Type B pancreatic cell (in vitro differentiated cells): ENCODE measurements around the gene AFF3. TPM values are rescaled to one million over a fixed set of nuclear protein-coding genes. Genes with fewer than 3 reads are reported as not detected.

Source experiments
- DNase-seq: peaks from one replicate; pipeline ENCODE4 v3.0.0; 2021; ENCODE audit warnings: mixed read lengths; ENCODE audit not compliant: unreplicated experiment; ENCODE audit errors: extremely low spot score
- H3K27ac Mint-ChIP-seq: 2 replicates; pipeline ENCODE4 v1.8.0; 2021; ENCODE audit warnings: mild to moderate bottlenecking, mixed read lengths
- H3K27me3 Mint-ChIP-seq: 2 replicates; pipeline ENCODE4 v1.8.0; 2021; ENCODE audit warnings: mixed read lengths
- H3K36me3 Mint-ChIP-seq: 2 replicates; pipeline ENCODE4 v1.8.0; 2021; ENCODE audit warnings: mixed read lengths
- H3K4me1 Mint-ChIP-seq: one replicate; pipeline ENCODE4 v1.8.0; 2021; ENCODE audit warnings: mixed read lengths; ENCODE audit not compliant: unreplicated experiment
- H3K4me3 Mint-ChIP-seq: 2 replicates; pipeline ENCODE4 v1.8.0; 2021; ENCODE audit warnings: mild to moderate bottlenecking, mixed read lengths
- H3K9me3 Mint-ChIP-seq: 2 replicates; pipeline ENCODE4 v1.8.0; 2021; ENCODE audit warnings: mixed read lengths
- total RNA-seq: library from RNA; stranded (reverse); gene quantifications from 2 replicates; pipeline ENCODE4 v1.2.1, GENCODE V29; 2021; ENCODE audit warnings: low replicate concordance
- TF ChIP-seq, protein P1 (sequence below): fragments of 200-600 bp; sonication (generic); conservative IDR thresholded peaks from 2 replicates; pipeline ENCODE4 v1.5.0; 2021; ENCODE audit warnings: antibody characterized with exemption, mild to moderate bottlenecking

AFF3 gene
- total RNA-seq, 1 donor from 2014 or later: 29.2 TPM

- peaks cover 18% of the 10 kb centered on the region for H3K4me1 Mint-ChIP-seq
- no peaks in the 10 kb centered on the region for H3K36me3 Mint-ChIP-seq
- no peak overlapping the region for H3K4me3 Mint-ChIP-seq
- H3K9me3 Mint-ChIP-seq: no peaks in the 10 kb centered on the region
- TF ChIP-seq, protein P1, sequence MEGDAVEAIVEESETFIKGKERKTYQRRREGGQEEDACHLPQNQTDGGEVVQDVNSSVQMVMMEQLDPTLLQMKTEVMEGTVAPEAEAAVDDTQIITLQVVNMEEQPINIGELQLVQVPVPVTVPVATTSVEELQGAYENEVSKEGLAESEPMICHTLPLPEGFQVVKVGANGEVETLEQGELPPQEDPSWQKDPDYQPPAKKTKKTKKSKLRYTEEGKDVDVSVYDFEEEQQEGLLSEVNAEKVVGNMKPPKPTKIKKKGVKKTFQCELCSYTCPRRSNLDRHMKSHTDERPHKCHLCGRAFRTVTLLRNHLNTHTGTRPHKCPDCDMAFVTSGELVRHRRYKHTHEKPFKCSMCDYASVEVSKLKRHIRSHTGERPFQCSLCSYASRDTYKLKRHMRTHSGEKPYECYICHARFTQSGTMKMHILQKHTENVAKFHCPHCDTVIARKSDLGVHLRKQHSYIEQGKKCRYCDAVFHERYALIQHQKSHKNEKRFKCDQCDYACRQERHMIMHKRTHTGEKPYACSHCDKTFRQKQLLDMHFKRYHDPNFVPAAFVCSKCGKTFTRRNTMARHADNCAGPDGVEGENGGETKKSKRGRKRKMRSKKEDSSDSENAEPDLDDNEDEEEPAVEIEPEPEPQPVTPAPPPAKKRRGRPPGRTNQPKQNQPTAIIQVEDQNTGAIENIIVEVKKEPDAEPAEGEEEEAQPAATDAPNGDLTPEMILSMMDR: no peak
- peaks cover 15% of the 10 kb centered on the region for H3K27me3 Mint-ChIP-seq
- no peak overlapping the region for H3K27ac Mint-ChIP-seq
- DNase-seq: no peak
Observed at GRCh38 chr2:99875627-99876201, 266.7 kb downstream of the AFF3 start.

DNA sequence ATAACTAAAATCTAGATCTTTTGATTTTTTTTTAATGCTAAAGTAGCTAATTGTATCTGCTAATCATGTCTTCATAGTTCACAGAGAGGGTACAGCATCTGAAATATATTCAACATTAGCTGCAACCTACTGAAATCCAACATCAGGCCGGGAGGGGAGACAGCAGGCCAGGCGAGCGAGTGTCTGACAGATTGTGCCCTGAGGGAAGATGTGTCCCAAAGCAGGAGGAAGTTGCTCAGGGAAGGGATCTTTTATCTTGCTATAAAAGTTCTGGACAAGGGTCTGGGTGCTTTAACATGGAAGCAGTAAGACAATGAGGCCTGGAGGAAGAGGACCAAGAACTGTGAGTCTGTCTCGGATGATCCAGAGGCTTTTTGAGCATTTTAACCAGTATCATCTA is 274.1 kb downstream of the AFF3 start:
- Mint-ChIP-seq H3K4me1 (peaks cover 25% of the 10 kb centered on the region), H3K9me3 (peaks cover 11% of the 10 kb centered on the region), H3K27me3 (peaks cover 10% of the 10 kb centered on the region), H3K27ac (no peak overlapping the region), H3K36me3 (no peaks in the 10 kb centered on the region), H3K4me3 (no peak overlapping the region)
- TF ChIP-seq, protein P1: no peak
- no peak for DNase-seq

DNA sequence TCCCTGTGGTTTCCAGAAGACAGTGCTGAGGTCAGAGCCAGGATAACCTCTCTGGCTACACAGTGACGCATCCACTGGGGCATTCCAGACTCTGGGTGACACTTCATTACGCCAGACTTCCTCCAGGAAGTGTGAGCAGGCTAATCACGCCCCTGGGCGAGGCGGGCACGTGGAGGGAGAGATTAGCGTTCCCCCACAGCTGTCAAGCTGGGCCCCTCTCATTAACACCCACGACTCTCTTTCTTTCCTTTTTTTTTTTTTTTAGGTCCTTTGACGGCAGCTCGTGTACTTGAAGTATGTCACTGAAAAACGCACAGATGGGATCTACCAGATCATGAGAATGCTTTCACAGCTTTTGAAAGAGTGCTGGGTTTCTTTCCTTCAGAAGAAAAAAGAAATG is 274.6 kb downstream of the AFF3 start:
- H3K36me3 Mint-ChIP-seq: no peaks in the 10 kb centered on the region
- peaks cover 10% of the 10 kb centered on the region for H3K27me3 Mint-ChIP-seq
- DNase-seq: no peak
- H3K9me3 Mint-ChIP-seq: peaks cover 11% of the 10 kb centered on the region
- H3K4me3 Mint-ChIP-seq: no peak overlapping the region
- peaks cover 25% of the 10 kb centered on the region for H3K4me1 Mint-ChIP-seq
- no peak overlapping the region for H3K27ac Mint-ChIP-seq
- TF ChIP-seq, protein P1: no peak

DNA sequence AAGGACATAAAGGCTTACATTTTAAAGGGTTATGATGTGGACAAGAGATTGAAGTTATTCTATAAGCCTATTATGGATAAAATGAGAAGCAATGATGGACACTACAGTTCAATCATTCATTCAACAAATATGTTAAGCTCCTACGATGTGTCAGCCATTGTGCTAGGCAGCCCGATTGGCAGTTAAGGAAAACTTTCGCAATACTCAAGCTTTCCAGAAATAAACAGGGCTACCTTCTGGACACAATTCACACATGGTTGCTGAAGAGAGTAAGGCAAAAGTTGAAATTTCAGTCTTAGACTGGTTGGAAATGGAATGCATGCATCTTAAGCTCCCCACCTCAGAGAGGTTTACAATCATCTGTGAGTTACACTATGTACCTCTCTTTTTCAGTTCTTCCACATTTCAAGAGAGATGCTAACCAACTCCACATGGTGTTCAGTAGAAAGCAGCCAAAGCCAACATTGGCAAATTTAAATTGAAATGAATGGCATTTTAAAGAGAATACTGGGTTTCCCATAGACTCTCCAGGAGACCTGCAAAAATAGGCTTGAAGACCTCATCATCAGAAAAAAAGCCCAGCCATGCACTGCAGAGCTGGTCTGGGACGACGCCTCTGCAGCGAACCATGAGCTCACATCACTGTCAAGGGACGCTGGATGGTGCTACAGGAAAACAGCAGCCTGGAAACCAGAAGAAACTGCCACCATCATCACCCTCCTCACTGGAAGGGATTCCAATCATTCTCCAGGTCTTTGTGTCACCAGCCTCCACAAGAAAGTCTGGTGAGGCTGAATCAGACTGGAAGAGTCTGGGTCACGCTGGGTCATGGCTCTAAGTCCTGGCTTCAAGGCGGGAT is 276.3 kb downstream of the AFF3 start:
- TF ChIP-seq, protein P1: no peak
- no peak for DNase-seq
- no peaks in the 10 kb centered on the region for H3K36me3 Mint-ChIP-seq
- H3K27me3 Mint-ChIP-seq: peaks cover 10% of the 10 kb centered on the region
- no peak overlapping the region for H3K27ac Mint-ChIP-seq
- peaks cover 25% of the 10 kb centered on the region for H3K4me1 Mint-ChIP-seq
- no peak overlapping the region for H3K4me3 Mint-ChIP-seq
- peaks cover 11% of the 10 kb centered on the region for H3K9me3 Mint-ChIP-seq

DNA sequence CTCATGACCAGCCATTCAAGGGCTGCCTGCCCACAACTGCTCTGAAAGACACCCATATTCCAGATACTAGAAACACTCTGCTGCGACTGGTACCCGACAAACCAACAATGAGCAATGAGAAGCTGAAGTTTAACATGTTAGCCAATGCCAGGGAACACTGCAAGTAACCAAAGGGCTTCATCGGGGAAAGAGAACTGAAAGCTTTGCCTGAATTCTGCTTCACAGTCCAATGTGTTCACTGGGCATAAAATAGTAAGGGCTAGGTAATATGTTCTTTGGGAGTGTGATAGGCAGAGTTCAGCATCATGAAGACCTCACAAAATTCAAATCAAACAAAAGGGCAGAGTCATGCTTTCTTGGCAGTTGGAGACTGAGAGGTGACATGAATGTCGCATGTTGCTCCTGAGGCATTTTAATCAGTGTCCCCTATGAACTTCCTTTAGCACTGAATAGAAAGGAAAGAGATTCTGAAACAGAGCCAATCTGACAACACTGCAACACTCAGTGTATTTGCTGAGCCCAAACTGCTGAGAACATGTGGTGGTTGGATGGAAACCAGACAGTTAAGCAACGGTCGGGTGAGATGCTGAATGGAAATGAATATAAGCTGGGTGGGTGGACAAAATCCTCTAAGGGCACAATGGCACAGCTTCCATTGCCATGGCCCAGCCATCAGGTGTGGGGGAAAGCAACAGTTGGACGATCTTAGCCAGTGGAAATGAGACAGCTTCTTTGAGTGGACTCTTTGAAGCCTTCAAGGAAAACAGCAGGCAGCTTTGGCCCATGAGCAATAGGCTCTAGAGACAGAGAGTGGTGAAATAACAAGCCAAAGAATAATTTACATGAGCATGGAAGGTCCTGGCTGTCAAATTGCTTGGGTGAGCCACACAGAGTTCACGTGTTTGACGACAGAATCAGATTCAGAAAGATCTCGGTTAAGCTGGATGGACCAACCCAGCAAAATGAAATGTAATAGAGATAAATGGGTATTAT is 277.5 kb downstream of the AFF3 start:
- H3K27ac Mint-ChIP-seq: no peak overlapping the region
- TF ChIP-seq, protein P1: no peak
- H3K36me3 Mint-ChIP-seq: no peaks in the 10 kb centered on the region
- H3K9me3 Mint-ChIP-seq: peaks cover 11% of the 10 kb centered on the region
- H3K4me3 Mint-ChIP-seq: no peak overlapping the region
- peaks cover 13% of the 10 kb centered on the region for H3K27me3 Mint-ChIP-seq
- H3K4me1 Mint-ChIP-seq: peaks cover 25% of the 10 kb centered on the region
- no peak for DNase-seq
